NCI-H748 (cell line): Measurements from ENCODE around the gene WDR3.
"Not testable (repeated sequence)": the region's sequence is repeated elsewhere in the genome, so short reads cannot be mapped to it uniquely, and the experiment has no call there.

Experiments used
- DNase-seq: peaks from one replicate; lab custom pipeline; 2025; ENCODE audit not compliant: unreplicated experiment; lab: John Stamatoyannopoulos, UW

WDR3 gene

DNA sequence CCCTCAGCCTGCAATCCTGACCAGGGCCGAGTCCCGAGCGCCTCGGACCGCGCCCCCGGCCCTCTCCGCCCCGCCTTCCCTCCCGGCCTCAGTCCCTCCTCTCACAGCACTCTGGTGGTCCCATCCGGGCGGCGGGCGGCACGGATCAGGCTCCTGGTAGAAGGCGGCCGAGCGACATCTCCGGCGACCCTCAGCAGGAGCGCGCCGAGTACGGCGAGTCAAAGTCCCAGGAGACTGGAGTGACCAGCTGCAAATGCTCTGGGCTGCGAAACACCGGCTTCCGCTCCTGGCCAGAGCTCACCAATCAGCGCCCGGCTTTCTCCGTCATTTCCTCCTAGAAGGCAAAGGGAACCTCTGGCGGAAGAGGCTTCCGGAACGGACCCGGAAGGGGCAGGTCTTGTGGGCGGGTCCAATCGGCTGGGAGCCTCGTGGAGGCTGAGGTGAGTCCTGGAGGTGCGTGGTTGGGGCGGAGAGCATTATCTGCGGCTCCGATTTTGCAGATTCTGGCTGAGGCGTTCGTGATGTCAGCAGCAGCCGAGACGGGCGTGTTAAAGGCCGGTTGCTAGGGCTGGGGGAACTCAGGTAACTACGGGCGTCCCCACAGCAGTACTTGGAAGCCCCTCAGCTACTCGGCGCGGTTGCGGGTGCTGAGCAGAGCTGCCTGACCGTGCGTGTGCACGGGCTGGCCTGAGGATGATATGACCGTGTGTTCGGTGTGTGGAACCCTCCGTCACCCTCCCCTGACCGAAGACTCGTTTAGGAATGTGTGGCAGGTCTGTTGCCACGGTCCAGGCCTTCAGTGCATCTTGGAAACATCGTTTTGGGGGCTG, at the start of gene WDR3, which contains the start of gene GDAP2:
WDR3 (plus strand) TSS at position 397 of the 830 bp plus-strand sequence. CDS start 3,581 bp downstream, outside the sequence.
GDAP2 (minus strand) TSS at position 279 of the 830 bp plus-strand sequence. CDS start 9,264 bp downstream, outside the sequence.
- DNase-seq = peak; percentile 98

DNA sequence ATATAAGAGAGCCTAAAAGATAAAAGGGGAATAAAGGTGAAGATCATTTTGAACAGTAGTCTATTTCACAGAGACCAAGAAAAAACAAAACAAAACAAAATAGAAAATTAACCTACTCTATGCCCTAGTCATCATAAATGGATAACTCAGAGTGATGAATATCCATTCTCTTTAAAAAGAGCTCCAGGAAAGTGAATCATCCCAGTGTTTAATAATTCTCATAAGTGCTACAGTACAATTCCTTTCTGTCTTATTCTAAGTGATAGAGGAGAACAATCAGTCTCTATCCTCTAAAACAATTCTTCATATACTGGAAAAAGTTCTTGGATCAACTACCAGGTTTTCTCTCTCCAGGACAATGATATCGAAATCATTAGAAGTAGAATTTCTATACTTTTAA, 45.9 kb upstream of the WDR3 start:
- no peak for DNase-seq

DNA sequence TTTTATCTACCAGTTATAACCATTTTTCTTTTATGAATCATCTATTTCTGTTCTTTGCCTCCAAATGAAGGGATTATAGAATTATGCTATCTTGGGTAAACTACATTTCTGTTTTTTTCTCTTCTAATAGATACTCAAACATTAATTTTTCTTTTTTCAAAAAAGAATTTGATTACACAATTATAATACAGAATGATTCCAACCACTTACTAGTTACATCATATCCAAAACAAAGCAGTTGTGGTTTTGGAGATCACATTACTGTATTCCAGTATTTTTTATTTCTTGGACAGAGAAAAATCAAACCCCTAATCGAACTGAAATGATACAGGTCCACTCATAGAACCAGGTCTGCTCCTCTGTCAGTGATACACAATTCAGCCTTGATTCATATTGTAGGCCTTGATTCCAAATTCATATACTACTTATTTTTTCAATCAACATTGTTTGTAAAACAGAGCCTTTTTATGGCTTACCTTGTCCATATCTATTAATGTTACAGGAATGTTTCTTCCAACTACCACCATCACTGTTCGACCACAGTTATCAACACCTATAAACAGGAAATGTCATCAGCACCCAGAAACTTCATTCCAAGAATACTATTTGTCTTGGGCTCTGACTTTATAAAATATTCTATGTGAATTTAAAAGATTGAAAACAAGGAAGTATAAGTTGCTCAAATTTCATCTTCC, 43.3 kb upstream of the WDR3 start:
- no peak for DNase-seq

DNA sequence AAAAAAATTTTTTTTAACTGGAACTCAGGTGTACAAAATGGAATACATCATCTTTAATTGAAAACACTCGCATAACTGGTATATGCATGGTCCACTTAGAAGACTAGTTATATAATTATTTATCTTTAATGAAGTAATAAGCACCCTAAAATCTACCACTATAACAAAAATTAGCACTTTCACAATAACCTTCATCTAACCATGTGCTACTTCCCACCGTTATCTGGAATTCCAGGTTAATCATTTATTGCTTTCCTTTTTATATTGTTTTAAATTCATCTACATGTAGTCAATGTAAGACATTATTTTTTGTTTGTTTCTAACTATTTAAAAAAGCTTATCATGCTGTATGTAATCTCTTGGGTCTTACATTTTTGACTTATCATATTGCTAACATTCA, 39.1 kb upstream of the WDR3 start:
- no peak for DNase-seq

DNA sequence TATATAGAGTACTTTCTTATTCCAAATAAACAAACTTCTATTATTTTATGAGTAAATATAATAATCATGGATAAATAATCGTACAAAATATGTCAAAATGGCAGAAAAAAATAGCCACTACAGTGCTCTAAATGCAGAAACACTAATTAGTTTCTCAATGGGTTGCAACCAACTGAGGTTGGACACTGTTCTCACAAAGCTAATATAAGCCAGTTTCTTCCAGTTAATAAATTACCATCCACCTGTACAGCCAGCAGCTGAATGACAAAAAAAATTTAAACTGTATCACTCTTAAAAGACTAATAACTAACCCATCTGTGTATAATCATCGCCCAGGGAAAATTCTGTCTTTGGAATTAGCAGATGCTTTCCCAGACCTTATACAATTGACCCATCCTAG, 37.0 kb upstream of the WDR3 start:
- no peak for DNase-seq

DNA sequence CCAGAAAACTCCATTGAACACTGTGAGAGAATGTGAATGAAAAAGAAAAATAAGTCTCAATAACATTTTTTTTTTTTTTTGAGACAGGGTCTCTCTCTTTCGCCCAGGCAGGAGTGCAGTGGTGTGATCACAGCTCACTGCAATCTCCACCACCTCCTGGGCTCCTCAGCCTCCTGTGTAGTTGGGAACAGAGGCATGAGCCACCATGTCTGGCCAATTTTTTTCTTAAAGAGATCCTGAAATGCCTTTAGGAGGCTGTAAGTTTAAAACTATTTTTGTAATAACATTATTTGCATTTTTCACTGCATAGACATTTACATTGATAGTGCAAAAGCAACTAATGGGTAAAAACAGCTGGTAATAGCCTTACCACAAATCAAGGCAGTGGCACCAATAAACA, 35.5 kb upstream of the WDR3 start:
- DNase-seq = no peak

DNA sequence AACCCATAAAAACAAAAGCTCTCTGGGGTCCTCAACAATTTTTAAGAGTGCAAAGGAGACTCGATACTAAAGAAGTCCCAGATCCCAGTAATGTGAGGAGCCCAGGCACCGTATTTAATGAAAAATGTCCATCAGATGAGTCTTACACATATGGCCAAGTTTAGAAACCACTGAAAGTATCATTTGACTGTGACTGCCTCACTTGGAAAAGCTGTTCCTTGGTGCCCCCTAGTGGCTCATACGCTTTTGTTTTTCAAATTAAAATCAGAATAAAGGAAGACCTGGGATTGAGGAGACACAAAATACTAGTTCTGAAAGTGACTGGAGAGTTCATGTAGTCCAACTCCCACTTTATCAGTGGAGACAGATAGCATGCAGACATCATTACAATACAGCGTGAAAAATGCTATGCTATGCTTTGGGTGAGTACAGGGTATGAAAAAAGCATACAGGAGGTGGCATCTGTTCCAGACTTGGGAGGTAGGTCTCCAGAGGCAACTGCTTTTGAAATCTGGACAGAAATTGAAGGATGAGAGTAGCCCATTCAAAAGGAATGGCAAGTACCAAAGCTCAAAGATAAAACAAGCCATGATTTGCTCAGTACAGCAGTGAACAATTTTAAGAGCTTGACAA, 33.9 kb upstream of the WDR3 start:
- DNase-seq = peak; percentile 65

DNA sequence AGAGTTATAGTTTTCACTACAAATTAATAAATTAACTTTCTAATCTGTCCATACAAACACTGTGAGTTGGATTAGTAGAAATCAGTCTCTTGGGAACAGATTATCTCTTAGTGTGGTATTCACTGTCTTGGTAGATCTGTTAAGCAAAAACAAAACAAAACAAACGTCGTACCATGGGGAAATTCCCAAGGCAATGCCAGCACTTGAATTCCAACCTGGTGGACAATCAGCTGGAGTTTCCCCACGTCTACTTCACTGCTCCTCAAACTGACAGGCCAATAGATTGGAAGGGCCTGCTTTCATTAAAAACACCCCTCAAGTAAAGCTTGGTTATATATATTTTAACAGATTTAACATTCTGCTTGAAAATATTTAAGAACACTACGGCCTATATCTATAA, 32.0 kb upstream of the WDR3 start:
- no peak for DNase-seq

DNA sequence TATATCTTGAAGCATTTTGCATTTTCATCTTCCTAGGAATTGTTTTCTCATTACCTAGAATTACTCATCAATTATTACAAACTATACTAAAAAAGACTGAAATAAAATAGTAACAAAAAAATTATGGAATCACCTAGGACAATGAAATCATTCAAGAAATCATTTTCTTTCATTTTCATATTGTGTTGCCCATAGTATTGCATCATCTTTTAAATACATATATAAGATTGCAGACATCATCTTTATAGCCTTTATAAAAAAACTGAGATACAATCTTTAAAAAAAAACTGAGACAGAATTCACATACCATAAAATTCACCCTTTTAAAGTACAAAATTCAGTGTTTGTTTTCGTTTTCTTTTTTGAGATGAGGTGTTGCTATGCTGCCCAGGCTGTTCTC, 29.7 kb upstream of the WDR3 start:
- DNase-seq = no peak

DNA sequence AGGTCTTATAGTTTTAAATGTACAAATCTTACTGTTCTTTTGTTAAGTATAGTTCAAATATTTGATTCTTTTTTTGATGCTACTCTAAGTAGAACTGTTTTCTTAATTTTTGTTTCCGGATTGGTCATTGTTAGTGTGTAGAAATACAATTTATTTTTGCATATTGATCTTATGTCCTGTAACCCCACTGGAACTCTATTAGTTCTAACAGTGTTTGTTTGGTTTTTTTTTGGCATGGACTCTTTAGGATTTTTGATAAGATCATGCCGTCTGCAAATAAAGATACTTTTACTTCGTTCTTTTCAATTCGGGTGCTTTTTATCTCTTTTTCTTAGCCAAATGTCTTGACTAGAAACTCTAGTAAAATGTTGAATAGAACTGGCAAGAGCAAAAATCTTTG, 26.6 kb upstream of the WDR3 start:
- DNase-seq = no peak

DNA sequence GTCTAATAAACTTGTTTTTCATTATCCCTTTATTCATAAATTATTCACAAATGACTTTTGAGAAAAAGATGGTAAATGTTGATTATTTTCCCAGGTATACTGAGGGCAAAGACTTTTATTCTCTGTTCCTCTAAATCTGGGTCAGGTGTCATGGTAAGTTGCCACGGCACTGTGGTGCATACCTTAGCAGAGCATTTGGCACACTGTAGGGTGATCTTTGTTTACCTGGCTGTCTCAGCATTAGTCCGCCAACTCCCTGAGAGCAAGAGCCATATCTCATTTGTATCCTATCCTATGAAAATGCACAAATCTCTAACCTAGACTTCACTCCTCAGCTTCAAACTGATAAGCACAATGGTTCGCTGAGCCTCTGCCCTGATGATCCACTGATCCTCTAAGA, 25.1 kb upstream of the WDR3 start:
- no peak for DNase-seq

DNA sequence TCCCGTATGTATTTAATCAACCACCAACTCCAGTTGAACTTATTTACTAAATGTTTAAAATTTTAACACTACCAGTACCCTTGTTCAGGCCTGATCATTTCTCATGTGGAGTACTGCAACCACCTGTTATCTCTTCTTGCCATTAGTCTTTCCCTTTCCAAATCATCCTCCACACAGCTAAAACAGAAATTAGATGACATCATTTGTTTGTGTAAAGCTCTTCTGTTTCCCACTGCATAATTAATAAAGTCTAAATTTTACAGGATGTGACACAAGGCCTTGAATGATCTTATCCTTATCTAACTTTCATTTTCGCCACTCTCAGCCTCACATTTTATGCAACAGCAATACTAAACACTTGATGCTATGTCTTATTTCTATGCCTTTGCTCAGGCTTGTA, 24.5 kb upstream of the WDR3 start:
- DNase-seq = no peak

DNA sequence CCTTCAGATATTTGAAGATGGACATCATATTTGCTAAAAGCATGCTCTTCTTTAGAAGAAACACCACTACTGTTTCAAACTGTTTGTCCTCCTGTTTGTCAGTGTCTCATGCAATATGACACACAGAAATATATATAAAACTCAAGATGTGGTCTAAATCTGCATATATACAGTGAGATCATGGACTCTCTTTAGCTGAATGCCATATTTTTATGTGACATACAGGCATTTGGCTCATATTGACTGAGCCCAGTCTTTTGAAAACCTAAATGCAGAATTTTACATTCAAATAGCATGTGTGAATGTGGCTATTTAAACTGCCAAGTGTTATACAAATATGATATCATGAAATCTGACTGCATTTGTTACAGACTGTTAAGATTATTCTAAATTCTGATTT, 18.5 kb upstream of the WDR3 start:
- no peak for DNase-seq

DNA sequence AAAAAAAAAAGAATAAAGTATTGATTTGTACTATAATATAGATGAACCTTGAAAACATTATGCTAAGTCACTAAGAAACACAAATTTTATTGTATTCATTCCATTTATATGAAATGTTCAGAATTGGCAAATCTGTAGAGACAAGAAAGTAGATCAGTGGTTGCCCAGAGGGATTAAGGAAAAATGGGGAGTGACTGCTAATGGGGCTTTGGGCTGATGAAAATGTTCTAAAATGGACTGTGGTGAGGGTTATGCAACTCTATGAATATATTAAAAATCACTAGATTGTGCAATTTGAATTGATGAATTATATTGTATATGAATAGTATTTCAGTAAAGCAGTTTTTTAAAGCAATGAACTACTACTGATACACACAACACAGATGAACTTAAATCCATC, 10.2 kb upstream of the WDR3 start:
- no peak for DNase-seq

DNA sequence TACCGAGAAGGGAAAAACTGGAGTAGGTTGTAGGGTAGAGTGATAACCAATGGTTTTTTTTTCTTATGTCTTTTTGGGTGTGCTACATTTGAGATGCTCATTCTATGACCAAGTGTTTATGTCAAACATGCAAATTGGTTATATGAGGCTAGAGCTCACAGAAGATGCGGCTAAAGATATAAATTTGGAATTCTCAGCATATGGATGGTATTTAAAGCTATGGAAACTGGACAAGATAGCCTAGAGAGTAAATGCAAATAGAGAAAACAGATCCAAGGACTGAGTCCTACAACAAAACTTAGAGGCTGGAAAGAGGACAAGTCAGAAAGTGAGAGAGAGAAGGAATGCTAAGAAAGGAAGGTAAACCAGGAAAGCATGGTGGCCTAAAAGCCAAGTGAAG, 7.5 kb upstream of the WDR3 start:
- DNase-seq = no peak

DNA sequence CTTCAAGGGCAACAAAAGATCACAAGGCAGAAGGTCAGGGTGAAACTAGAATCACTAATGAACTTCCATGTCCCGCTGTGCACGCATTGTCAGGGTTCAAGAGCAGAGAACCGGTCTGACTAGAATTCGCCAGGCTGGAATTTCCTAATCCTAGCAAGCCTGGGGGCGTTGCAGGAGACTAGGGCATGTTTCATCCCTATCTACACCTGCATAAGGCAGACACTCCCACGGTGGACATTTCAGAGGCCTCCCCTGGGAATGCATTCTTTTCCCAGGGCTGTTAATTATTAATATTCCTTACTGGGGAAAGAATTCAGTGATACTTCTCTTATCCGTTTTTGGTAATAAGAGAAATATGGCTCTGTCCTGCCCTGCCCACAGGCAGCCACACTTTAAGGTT, 6.8 kb upstream of the WDR3 start:
- not testable (repeated sequence) for DNase-seq

DNA sequence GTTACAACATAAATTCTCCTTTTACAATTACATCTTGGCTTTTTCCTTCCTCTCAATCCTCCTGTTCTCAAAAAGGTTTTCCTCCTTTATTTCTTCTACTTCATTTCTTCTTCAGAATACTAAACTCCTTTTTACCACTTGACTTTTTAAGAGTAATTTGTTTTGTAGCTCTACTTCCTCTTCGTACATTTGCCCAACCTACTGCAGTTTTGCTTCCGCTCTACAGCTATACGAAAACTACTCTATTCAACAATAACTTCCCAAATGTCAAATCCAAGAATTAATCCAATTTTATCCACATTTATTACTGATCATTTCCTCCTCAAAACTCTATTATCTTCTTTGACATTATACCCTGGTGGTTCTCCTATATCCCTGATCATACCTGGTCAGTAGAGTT, 3.6 kb upstream of the WDR3 start:
- DNase-seq = no peak

DNA sequence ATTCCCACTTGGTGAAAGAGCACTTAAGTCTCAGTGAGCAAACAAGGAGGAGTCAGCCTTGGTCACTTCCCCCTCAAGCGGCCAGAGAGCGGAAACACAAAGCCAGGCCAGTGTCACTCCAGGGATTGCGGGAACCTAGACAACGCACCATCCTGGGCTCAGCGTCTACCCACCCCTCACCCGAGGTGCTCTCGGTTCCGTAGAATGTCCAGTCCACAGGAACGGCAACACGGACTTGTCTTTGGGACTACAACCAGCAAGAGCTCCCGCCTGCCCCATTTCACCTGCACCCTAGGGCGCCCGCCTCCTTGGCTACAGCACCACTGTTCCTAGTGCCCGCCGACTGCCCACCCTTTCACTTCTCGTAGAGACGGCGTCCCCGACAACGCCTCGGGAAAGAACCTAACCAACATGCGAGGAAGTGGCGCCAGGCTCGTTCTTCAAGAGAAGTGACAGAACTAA, 627 bp upstream of the WDR3 start:
- DNase-seq = peak; percentile 64

DNA sequence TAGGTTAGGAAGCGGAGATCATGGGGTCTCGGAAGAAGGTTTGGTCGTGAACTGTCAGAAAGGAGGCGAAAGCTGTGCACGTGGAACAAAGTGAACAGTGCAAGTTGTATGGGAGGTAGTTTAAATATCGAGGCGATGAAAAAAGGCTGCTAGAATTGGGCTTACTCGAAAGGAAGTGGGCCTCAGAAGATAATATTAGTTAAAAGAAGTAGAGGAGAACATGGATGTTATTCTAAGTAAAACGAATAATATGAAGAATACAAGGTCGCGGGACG, 571 bp downstream of the WDR3 start:
- no peak for DNase-seq

DNA sequence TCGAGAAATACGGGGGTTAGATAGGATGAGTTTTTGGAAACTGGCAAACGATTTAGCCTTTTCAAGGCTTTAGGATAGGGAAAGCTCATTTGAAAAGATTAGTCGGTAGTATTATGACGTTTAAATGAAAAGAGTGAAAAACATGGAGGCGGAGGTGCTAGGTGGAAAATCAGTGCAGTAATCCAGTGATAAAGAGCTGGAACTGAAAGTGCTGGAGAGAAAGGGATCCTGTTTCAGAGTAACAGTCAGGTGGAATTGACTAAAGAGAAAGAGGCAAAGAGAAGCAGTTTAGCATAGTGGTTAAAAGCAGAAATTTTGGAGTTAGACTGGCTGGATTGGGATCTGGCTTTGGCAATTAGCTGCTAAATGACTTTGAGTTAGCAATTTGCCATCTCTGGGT, 945 bp downstream of the WDR3 start:
- peak; percentile 10 for DNase-seq

DNA sequence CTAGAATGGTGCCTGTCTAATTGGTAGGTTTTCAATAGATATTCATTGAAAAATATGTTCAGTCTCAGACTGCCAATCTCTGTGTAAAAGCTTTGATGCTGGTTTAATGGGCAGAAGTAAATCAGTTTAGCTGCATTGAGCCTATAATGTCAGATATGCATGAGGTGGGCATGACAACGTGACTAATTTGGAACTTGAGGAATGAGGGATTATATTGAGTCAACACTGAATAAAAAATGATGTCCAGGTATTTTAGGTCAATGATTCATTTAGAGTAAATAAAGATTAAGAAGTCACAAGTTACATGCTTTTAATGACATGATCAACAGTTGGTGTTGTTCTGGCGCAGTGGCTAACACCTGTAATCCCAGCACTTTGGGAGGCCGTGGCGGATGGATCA, 3.0 kb downstream of the WDR3 start:
- no peak for DNase-seq

DNA sequence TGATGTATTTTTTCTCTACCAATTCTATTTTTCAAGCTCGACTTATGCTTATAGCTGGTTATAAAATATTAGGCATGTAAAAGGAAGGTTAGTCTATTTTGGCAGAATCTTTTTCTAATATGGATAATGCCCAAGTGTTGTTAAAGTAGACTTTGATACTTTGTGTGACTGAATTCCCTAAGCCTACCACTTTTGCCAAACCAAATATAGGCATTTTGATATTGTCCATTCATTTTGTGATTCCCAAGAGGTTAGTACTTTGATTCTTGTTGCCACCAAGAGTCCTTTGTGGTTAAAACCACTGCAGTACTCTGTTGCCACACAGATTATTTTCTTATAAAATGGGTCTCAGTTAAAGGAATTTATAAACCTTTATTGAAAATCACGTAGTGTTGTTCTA, 4.2 kb downstream of the WDR3 start:
- DNase-seq = no peak
